BLaER1 (cell line): ENCODE measurements around the gene TOR1B.
A peak's percentile ranks its signal among the peaks of the same experiment; 100 is the strongest.
"Not testable (repeated sequence)": the region's sequence is repeated elsewhere in the genome, so short reads cannot be mapped to it uniquely, and the experiment has no call there.

Source experiments
- H3K27ac ChIP-seq: shearing (Covaris generic); formaldehyde crosslinking; 2 replicates; pipeline ENCODE4 v1.8.1; 2022
- H3K27me3 ChIP-seq: shearing (Covaris generic); formaldehyde crosslinking; 2 replicates; pipeline ENCODE4 v1.8.1; 2022
- H3K36me3 ChIP-seq: shearing (Covaris generic); formaldehyde crosslinking; 2 replicates; pipeline ENCODE4 v1.8.1; 2022
- H3K4me1 ChIP-seq: shearing (Covaris generic); formaldehyde crosslinking; 2 replicates; pipeline ENCODE4 v1.8.1; 2022
- H3K4me2 ChIP-seq: shearing (Covaris generic); formaldehyde crosslinking; 2 replicates; pipeline ENCODE4 v1.8.1; 2022
- H3K4me3 ChIP-seq: shearing (Covaris generic); formaldehyde crosslinking; 2 replicates; pipeline ENCODE4 v1.8.1; 2022
- H3K9ac ChIP-seq: shearing (Covaris generic); formaldehyde crosslinking; 2 replicates; pipeline ENCODE4 v1.8.1; 2022
- H3K9me3 ChIP-seq: shearing (Covaris generic); formaldehyde crosslinking; 2 replicates; pipeline ENCODE4 v1.8.1; 2022
- H4K20me1 ChIP-seq: shearing (Covaris generic); formaldehyde crosslinking; 2 replicates; pipeline ENCODE4 v1.8.1; 2022
- Cebpa-rat ChIP-seq: shearing (Covaris generic); IDR thresholded peaks from 2 replicates; pipeline ENCODE4 v1.8.1; 2022

The TOR1B gene

GRCh38 chr9:129786481-129786880 is 16.5 kb upstream of the TOR1B start:
- Histone ChIP-seq H3K4me2 (no peak overlapping the region), H3K36me3 (no peaks in the 10 kb centered on the region), H4K20me1 (no peaks in the 10 kb centered on the region; the same call in 1 of the 2 replicates), H3K9ac (no peak overlapping the region), H3K27me3 (no peaks in the 10 kb centered on the region), H3K27ac (no peak overlapping the region), H3K4me1 (peaks cover 17% of the 10 kb centered on the region), H3K9me3 (no peaks in the 10 kb centered on the region), H3K4me3 (no peak overlapping the region)
- no peak for TF ChIP-seq Cebpa-rat

- peaks cover 10% of the 10 kb centered on the region for H3K4me1 ChIP-seq
- no peaks in the 10 kb centered on the region for H3K36me3 ChIP-seq
- TF ChIP-seq Cebpa-rat = no peak
- no peak overlapping the region for H3K27ac ChIP-seq
- no peak overlapping the region for H3K4me2 ChIP-seq
- no peaks in the 10 kb centered on the region for H4K20me1 ChIP-seq
- 0 out of 2 replicates have a peak, but pooled peaks cover 7% of the 10 kb centered on the region for H3K27me3 ChIP-seq
- no peak overlapping the region for H3K9ac ChIP-seq
- H3K4me3 ChIP-seq = no peak overlapping the region
- H3K9me3 ChIP-seq = no peaks in the 10 kb centered on the region
Observed at GRCh38 chr9:129794549-129794948, 8.4 kb upstream of the TOR1B start.

GRCh38 chr9:129796029-129796428 is 7.0 kb upstream of the TOR1B start:
- not testable (repeated sequence) for H3K9ac ChIP-seq, H3K9me3 ChIP-seq, H3K27me3 ChIP-seq, H3K27ac ChIP-seq, H3K4me3 ChIP-seq, H3K4me2 ChIP-seq, H4K20me1 ChIP-seq, H3K36me3 ChIP-seq, H3K4me1 ChIP-seq

- no peak for TF ChIP-seq Cebpa-rat
- no peak overlapping the region for H3K4me2 ChIP-seq
- H3K9me3 ChIP-seq = no peaks in the 10 kb centered on the region
- no peaks in the 10 kb centered on the region for H3K36me3 ChIP-seq
- no peak overlapping the region for H3K9ac ChIP-seq
- no peak overlapping the region for H3K4me3 ChIP-seq
- no peak overlapping the region for H3K27ac ChIP-seq
- H3K4me1 ChIP-seq = peaks cover 4% of the 10 kb centered on the region
- 0 out of 2 replicates have a peak, but pooled peaks cover 7% of the 10 kb centered on the region for H3K27me3 ChIP-seq
- H4K20me1 ChIP-seq = peaks cover 5% of the 10 kb centered on the region; the same call in 1 of the 2 replicates
Observed at GRCh38 chr9:129798973-129799372, 4.0 kb upstream of the TOR1B start.

- peaks cover 26% of the 10 kb centered on the region for H4K20me1 ChIP-seq
- H3K9ac ChIP-seq = no peak overlapping the region
- no peak overlapping the region for H3K27ac ChIP-seq
- no peak overlapping the region for H3K4me3 ChIP-seq
- H3K9me3 ChIP-seq = no peaks in the 10 kb centered on the region
- H3K4me2 ChIP-seq = no peak overlapping the region
- peaks cover 15% of the 10 kb centered on the region for H3K36me3 ChIP-seq
- H3K27me3 ChIP-seq = no peaks in the 10 kb centered on the region
- peaks cover 25% of the 10 kb centered on the region for H3K4me1 ChIP-seq
- TF ChIP-seq Cebpa-rat = no peak
Observed at GRCh38 chr9:129801504-129801903, 1.5 kb upstream of the TOR1B start.

- Histone ChIP-seq H3K4me2 (peak overlapping the region; percentile 93), H3K27me3 (no peaks in the 10 kb centered on the region), H3K9ac (peak overlapping the region; percentile 80), H3K9me3 (no peaks in the 10 kb centered on the region), H3K27ac (peak overlapping the region; percentile 56; the same call in 1 of the 2 replicates), H3K36me3 (peaks cover 37% of the 10 kb centered on the region), H3K4me3 (peak overlapping the region; percentile 89), H3K4me1 (peaks cover 31% of the 10 kb centered on the region), H4K20me1 (peaks cover 37% of the 10 kb centered on the region)
- no peak for TF ChIP-seq Cebpa-rat
Observed at GRCh38 chr9:129803676-129804060, 684 bp downstream of the TOR1B start.

- Histone ChIP-seq H3K4me2 (peak overlapping the region; percentile 52), H3K36me3 (peaks cover 61% of the 10 kb centered on the region), H3K4me3 (no peak overlapping the region), H3K27me3 (no peaks in the 10 kb centered on the region), H3K4me1 (peaks cover 46% of the 10 kb centered on the region), H3K27ac (0 out of 2 replicates have a peak overlapping the region, but pooled peaks have one; percentile 8), H3K9ac (no peak overlapping the region), H3K9me3 (no peaks in the 10 kb centered on the region), H4K20me1 (peaks cover 61% of the 10 kb centered on the region)
- TF ChIP-seq Cebpa-rat = no peak
Observed at GRCh38 chr9:129806061-129806460, 3.1 kb downstream of the TOR1B start.

GRCh38 chr9:129809346-129809745 is 6.4 kb downstream of the TOR1B start:
- Histone ChIP-seq H3K9me3 (no peaks in the 10 kb centered on the region), H3K9ac (peak overlapping the region; percentile 16; the same call in 1 of the 2 replicates), H3K27me3 (no peaks in the 10 kb centered on the region), H4K20me1 (peaks cover 82% of the 10 kb centered on the region), H3K27ac (no peak overlapping the region), H3K4me3 (no peak overlapping the region), H3K4me1 (peaks cover 45% of the 10 kb centered on the region), H3K36me3 (peaks cover 90% of the 10 kb centered on the region), H3K4me2 (peak overlapping the region; percentile 48)
- TF ChIP-seq Cebpa-rat = no peak

- Histone ChIP-seq H3K27me3 (no peaks in the 10 kb centered on the region), H3K4me1 (peaks cover 42% of the 10 kb centered on the region), H3K36me3 (peaks cover 93% of the 10 kb centered on the region), H3K4me3 (no peak overlapping the region), H3K9me3 (no peaks in the 10 kb centered on the region), H3K27ac (no peak overlapping the region), H4K20me1 (peaks cover 87% of the 10 kb centered on the region), H3K9ac (no peak overlapping the region), H3K4me2 (no peak overlapping the region)
- TF ChIP-seq Cebpa-rat = no peak
Observed at GRCh38 chr9:129810116-129810515, 7.1 kb downstream of the TOR1B start.

- H3K4me1 ChIP-seq = peaks cover 35% of the 10 kb centered on the region
- no peaks in the 10 kb centered on the region for H3K9me3 ChIP-seq
- H3K9ac ChIP-seq = no peak overlapping the region
- H3K27me3 ChIP-seq = no peaks in the 10 kb centered on the region
- H4K20me1 ChIP-seq = peaks cover 87% of the 10 kb centered on the region
- no peak overlapping the region for H3K4me2 ChIP-seq
- peaks cover 94% of the 10 kb centered on the region for H3K36me3 ChIP-seq
- H3K27ac ChIP-seq = no peak overlapping the region
- no peak for TF ChIP-seq Cebpa-rat
- no peak overlapping the region for H3K4me3 ChIP-seq
Observed at GRCh38 chr9:129810788-129811187, 7.8 kb downstream of the TOR1B start.

- Histone ChIP-seq H3K4me2 (no peak overlapping the region), H3K27ac (no peak overlapping the region), H3K9me3 (no peaks in the 10 kb centered on the region), H3K27me3 (no peaks in the 10 kb centered on the region), H3K36me3 (peaks cover 99% of the 10 kb centered on the region), H3K9ac (no peak overlapping the region), H4K20me1 (peaks cover 85% of the 10 kb centered on the region), H3K4me3 (no peak overlapping the region), H3K4me1 (peaks cover 23% of the 10 kb centered on the region)
- no peak for TF ChIP-seq Cebpa-rat
Observed at GRCh38 chr9:129811967-129812363, 9.0 kb downstream of the TOR1B start.
